ENCODE data around the gene RABL2B.
"Not testable (repeated sequence)": the region's sequence is repeated elsewhere in the genome, so short reads cannot be mapped to it uniquely, and the experiment has no call there.

The RABL2B gene

GRCh38 chr22:50783033-50783879 lies at the start of gene RABL2B:
Gene RABL2B, minus strand, starts transcription at chr22:50783636. Its CDS starts 1,342 bp downstream, at chr22:50782294.
- DNase-seq: peak; percentile 78

GRCh38 chr22:50786936-50787335 lies 3.5 kb upstream of the RABL2B start:
- not testable (repeated sequence) for DNase-seq

GRCh38 chr22:50785289-50785688 lies 1.9 kb upstream of the RABL2B start:
- peak; percentile 72 for DNase-seq

DNA sequence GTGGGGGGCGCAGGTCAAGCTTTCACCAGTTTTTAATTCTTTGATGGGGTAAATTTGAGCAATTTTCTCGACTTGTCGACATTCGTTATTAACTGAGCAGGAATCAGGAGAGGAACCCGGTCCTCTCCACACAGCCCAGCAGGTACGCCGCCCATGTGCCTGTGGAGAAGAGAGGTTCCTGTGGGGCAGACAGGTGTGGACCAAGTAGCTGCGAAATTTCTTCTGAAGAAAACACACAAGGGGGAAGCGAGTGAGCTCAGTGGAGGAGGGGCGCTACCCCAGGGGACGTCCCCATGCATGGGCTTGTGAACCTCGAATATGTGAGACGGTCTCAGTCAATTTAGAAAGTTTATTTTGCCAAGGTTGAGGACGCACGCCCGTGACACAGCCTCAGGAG lies 442 bp upstream of the RABL2B start:
- DNase-seq: not testable (repeated sequence)

DNA sequence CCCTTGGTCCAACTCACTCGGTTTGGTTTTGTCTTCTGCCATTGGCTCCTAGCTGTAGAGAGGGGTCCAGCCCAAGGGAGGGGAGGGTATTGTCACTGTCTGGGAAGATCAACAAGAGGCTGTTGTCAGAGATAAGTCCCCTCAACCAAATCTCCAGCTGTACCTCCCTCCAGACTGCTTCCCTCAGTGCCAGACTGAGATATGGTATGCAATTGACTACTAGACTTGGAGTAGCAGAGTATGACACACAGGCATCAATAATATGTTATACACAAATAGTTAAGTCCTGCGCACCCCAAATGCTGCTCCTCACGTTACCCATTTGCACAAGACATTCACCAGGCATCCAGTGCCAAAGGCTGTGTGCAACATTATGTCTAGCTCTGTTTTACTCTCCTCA lies 1.2 kb downstream of the RABL2B start:
- not testable (repeated sequence) for DNase-seq

DNA sequence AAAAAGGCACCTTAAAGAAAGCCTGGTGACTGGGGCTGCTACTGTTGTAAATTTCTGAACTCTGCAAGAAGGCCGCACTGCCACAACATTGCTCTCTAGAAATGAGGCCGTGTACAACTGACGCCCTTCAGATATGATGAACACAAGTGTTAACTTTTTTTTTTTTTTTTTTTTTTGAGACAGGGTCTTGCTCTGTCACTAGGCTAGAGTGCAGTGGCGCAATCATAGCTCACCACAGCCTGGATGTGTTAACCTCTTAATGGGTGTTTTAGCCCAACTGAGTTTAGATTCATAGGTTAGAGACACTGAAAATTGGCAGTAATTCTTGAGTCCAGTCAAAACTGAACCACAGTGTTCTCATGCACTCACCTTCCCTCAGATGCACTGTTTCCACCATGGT lies 3.2 kb downstream of the RABL2B start:
- peak; percentile 56 for DNase-seq

- not testable (repeated sequence) for DNase-seq
Measured at GRCh38 chr22:50777631-50778030, 5.8 kb downstream of the RABL2B start.

DNA sequence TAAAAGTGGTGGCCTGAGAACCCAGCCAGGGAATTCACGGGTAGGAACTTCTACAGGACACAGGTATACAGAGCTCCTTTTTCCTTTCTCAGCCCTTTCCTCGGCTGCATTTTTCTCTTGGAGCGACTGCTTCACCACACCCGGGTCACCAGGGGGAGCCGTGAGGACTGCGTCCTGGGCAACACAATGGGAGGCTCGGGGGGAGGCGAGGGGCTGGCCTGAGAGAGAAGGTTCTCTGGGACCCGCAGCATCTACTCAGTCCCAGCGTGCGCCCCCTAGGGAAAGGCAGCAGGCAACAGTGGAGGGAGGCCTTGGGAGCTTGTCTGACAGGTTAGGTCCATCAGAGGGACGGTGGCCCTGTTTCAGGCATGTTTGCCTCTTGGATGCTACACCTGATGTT lies 8.3 kb downstream of the RABL2B start:
- not testable (repeated sequence) for DNase-seq

- DNase-seq: not testable (repeated sequence)
Measured at GRCh38 chr22:50764288-50764687, 19.1 kb downstream of the RABL2B start.

DNA sequence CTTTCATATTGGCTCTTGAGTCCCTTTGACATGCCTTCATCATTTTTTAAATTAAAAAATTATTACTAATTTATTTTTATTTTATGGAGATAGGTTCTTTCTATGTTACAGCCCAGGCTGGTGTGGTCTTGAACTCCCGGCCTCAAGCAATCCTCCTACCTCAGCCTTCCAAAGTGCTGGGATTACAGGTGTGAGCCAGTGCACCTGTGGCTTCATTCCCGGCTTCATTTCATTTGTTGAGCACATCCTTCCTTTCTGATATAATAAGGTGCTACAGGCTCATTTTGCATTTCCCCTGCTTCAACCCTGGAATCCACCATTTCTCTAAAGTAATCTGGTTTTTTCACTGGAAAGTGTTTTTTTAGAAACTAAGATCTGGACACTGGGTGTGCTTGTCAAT lies 21.6 kb downstream of the RABL2B start:
- DNase-seq: not testable (repeated sequence)

GRCh38 chr22:50759597-50760341 lies 23.7 kb downstream of the RABL2B start:
- not testable (repeated sequence) for DNase-seq

GRCh38 chr22:50756949-50757491 lies 26.4 kb downstream of the RABL2B start:
- not testable (repeated sequence) for DNase-seq

DNA sequence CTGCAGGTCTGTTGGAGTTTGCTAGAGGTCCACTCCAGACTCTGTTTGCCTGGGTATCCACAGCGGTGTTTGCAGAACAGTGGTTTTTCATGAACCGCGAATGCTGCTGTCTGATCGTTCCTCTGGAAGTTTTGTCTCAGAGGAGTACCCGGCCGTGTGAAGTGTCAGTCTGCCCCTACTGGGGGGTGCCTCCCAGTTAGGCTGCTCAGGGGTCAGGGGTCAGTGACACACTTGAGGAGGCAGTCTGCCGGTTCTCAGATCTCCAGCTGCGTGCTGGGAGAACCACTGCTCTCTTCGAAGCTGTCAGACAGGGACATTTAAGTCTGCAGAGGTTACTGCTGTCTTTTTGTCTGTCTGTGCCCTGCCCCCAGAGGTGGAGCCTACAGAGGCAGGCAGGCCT lies 27.0 kb downstream of the RABL2B start:
- DNase-seq: not testable (repeated sequence)

GRCh38 chr22:50755251-50755650 lies 28.2 kb downstream of the RABL2B start:
- not testable (repeated sequence) for DNase-seq

DNA sequence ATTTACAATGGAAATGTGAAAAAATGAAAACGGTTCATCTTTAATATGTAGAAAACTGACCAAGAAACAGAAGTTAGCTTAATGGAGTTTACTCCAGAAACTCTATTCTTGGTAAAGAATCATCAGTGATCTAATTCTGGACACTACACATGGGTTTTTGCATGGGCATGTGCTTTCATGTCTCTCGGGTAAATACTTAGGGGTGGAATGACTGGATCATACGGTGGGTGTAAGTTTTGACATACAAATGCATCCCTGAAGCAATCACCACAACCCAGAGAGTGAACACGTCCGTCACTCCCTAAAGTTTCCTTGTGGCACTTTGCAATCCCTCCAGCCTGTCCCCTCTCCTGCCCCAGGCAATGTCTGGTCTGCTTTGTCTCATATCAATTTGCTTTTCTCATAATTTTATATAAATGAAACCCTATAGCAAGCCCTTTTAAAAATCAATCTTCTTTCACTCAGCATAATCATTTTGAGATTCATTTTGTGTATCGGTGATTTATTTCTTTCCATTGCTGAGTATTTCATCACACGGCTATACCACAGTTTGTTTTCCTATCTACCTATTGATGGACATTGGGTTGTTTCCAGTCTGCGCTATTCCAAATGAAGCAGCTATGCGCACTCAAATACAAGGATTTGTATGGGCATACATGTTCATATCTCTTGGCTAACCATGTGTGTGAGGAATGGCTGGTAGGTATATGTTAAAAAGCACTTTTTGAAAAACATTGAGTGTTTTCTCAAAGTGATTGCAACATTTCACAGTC lies 33.9 kb downstream of the RABL2B start:
- not testable (repeated sequence) for DNase-seq

GRCh38 chr22:50748630-50749029 lies 34.8 kb downstream of the RABL2B start:
- DNase-seq: not testable (repeated sequence)

- DNase-seq: not testable (repeated sequence)
Measured at GRCh38 chr22:50747521-50747920, 35.9 kb downstream of the RABL2B start.

DNA sequence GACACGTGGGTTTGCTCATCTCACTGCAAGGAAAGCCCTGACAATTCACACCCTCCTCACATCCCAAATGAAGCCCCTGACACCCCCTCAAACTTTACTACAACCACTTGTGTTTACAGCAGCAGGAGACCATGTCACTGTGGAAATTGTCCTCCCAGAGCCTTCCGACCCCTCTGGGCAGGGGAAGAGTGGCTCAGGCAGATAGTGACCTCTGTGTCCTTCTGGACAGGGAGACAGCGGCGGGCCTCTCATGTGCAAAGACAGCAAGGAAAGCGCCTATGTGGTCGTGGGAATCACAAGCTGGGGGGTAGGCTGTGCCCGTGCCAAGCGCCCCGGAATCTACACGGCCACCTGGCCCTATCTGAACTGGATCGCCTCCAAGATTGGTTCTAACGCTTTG lies 39.0 kb downstream of the RABL2B start:
- not testable (repeated sequence) for DNase-seq

- DNase-seq: not testable (repeated sequence)
Measured at GRCh38 chr22:50740714-50741113, 42.7 kb downstream of the RABL2B start.

DNA sequence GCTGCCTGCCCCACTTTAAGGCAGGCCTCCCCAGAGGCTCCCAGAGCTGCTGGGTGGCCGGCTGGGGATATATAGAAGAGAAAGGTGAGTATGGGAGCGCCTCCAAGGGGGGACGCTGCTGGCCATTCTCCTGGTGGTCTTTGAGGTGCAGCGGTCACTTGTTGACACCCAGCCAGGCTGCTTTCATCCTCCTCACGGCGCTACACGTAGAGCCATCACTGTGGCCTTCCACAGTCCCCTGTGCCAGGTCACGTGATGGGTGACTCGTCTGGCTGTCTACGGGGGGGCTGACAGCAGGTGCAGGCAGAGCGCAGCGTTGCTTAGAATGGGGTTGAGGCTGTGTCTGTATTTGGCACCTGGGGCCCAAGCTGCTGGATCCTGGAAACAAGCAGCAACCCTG lies 43.5 kb downstream of the RABL2B start:
- no peak for DNase-seq

- no peak for DNase-seq
Measured at GRCh38 chr22:50739279-50739691, 44.2 kb downstream of the RABL2B start.

DNA sequence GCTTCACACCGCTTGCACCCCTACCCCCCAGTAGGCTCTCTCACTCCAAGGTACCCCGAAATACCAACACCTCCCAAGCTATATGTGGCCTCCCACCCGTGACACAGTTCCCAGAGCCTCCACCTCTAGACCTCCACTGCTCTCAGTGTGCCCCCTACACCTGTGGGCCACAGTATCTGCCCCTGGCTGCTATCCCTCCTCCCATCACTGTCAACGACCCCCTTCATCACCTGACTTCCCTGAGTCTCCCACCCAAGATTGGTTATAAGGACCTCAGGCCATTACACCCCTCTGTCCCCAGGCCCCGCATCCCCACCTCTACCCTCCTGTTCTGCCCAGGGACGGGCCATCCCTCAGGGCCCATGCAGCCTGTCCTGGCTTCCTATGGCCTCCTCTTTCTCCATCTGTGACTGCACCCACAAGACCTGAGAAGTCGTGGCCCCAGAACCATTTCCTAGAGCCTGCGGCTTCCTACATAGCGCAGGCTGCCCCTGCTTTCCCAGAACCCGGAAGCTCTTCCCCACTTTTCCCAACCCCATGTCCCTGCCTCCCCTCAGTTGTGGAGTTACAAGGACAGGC lies 44.7 kb downstream of the RABL2B start:
- DNase-seq: no peak

All from MV-4-11 (cell line).